Mucosa of rectum (tissue), 2 donors: ENCODE data around the gene XIAP.
"Not testable (repeated sequence)": the region's sequence is repeated elsewhere in the genome, so short reads cannot be mapped to it uniquely, and the experiment has no call there.

Experiments
- H3K27ac ChIP-seq, 2 donors: one replicate each; pipeline ENCODE4 v1.7.0; 2013; ENCODE audit warnings: inconsistent platforms in 2 of 2, low read depth in 2 of 2, low read length in 2 of 2
- H3K27me3 ChIP-seq, 2 donors: one replicate each; pipeline ENCODE4 v1.7.0; 2013; ENCODE audit warnings: low read length in 2 of 2; ENCODE audit not compliant: control insufficient read depth in 2 of 2, insufficient read depth in 2 of 2
- H3K36me3 ChIP-seq, 2 donors: one replicate each; pipeline ENCODE4 v1.7.0; 2013; ENCODE audit warnings: low read length in 2 of 2; ENCODE audit not compliant: control insufficient read depth in 2 of 2, insufficient read depth in 2 of 2
- H3K4me1 ChIP-seq, 2 donors: one replicate each; pipeline ENCODE4 v1.7.0; 2013; ENCODE audit warnings: low read length in 2 of 2, mild to moderate bottlenecking in 1 of 2; ENCODE audit not compliant: control insufficient read depth in 2 of 2, insufficient read depth in 2 of 2
- H3K4me3 ChIP-seq, 2 donors: one replicate each; pipeline ENCODE4 v1.7.0; 2013; ENCODE audit warnings: low read length in 2 of 2
- H3K9ac ChIP-seq, 2 donors: one replicate each; pipeline ENCODE4 v1.7.0; 2013; ENCODE audit warnings: low read length in 2 of 2, low read depth in 1 of 2, mild to moderate bottlenecking in 1 of 2
- H3K9me3 ChIP-seq, 2 donors: one replicate each; pipeline ENCODE4 v1.7.0; 2013; ENCODE audit warnings: low read length in 2 of 2; ENCODE audit not compliant: control insufficient read depth in 2 of 2
- donor health status: healthy.
- donor health status: Normal muscosa, but diverticular disease.

The XIAP gene

DNA sequence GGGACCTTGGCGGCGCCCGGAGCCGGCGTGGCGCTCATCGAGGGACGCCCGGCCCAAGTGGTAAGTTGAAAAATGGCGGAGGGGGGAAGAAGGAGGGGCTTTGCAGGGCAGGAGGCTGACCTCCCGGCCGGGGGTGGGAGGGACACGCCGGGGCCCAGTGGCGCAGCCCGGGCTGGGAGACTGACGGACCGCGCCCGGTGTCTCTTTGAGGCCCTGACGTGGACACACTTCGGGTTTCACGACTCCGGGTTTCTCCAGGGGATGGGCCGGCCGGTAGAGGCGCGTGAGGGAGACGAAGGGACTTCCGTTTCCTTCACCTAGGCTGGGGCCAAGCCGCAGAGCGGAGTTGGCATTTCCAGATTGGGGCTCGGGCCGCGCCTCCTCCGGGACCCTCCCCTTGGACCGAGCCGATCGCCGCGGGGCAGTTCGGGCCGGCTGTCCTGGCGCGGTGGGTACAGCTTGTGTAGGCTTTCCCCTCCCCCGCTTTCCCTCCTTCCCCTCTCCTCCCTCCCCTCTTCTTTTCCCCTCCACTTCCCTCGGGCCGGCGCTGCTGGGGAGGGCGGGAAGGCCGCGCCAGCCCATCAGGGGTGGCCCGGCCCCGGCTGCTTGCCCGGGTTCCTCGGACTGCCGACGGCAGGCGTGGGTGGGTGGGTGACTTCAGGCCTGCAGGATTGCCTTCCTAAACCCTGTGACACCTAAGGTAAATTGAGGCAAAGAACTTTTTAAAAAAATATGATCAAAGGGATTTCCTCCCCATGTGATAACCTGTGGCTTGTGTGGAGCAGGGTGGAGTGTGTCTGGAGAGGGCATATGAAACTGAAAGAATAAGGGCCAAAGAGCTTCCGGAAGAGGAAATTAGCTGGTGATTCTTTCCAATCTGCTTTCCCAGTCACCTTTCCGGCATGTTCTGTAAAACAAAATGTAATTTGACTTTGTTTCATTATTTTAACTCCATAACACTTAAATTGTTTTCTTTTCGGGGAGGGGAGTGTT lies at the start of gene XIAP:
XIAP (plus strand) TSS at position 208 of the 993 bp plus-strand sequence. CDS start 25,610 bp downstream, outside the sequence.
- peaks cover 0 to 2% of the 10 kb centered on the region in 2 donors for H3K4me1 ChIP-seq
- H3K4me3 ChIP-seq, result peak within 1 kb of the TSS; percentile 76 to 83
- H3K27ac ChIP-seq, result peak within 1 kb of the TSS; percentile 96 to 97
- no peaks in the 10 kb centered on the region for H3K9me3 ChIP-seq
- H3K27me3 ChIP-seq, result no peaks in the 10 kb centered on the region
- H3K9ac ChIP-seq, result peak within 1 kb of the TSS; percentile 77 to 87
- no peaks in the 10 kb centered on the region for H3K36me3 ChIP-seq

DNA sequence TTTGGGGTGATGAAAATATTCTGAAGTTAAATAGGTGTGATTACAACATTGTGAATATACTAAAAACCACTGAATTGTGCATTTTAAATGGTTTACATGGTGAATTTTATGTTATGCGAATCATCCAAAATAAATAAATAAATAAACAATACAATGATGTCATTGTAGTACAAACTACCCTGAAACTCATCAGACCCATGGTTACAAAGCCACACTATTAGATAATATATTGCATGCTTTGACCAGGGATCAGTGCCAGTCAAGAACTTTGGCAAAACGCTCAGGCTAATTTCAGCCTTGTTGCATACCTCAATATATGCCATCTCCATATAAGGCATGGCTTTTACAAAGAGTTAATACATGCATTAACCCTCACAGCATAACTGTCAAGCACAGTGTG lies 45.5 kb upstream of the XIAP start:
- Histone ChIP-seq H3K27me3 (no peaks in the 10 kb centered on the region), H3K4me1 (peaks cover 0 to 4% of the 10 kb centered on the region in 2 donors), H3K4me3 (no peak overlapping the region), H3K36me3 (no peaks in the 10 kb centered on the region), H3K9ac (no peak overlapping the region), H3K9me3 (no peaks in the 10 kb centered on the region), H3K27ac (no peak overlapping the region)

DNA sequence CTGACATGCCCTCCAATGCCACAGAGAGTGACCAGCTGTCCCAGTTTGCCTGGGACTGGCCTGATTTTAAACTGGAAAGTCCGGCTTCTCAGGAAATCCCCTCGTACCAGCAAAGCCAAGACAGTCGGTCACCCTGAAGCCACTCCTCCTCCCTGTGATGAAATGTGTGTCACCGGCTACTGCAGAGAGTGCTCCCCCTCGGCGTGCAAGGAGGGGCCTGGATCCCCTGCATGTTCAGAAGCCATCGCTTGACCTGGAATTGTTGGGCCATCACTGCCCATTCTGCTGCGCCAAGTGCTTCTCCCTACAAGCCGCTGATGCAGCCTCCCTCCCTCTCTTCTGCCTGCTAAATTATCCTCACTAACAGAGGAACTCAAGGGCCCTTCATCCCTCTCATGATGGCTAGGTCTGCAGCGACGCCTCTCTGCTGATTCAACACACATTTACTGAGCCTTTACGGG lies 44.9 kb upstream of the XIAP start:
- H3K9ac ChIP-seq, result not testable (repeated sequence)

DNA sequence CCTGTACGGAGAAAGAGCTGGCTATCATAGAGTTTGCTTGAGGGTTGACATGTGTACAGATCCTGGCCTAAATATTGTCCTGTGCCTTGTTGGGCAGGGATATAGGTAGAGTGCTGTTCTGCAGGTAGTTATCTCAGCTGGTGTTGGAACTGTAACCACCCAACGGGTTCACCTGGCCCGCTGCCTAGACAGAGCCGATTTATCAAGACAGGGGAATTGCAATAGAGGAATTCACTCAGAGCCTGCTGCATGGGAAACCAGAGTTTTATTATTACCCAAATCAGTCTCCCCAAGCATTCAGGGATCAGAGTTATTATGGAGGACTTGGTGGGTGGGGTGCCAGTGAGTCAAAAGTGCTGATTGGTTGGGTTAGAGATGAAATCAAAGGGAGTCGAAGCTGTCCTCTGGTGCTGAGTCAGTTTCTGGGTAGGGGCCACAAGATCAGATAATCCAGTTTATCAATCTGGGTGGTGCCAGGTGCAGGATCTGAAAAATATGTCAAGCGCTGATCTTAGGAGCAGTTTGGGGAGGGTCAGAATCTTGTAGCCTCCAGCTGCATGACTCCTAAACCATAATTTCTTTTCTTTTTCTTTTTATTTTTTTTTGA lies 42.5 kb upstream of the XIAP start:
- H3K27me3 ChIP-seq, result no peaks in the 10 kb centered on the region
- H3K9ac ChIP-seq, result no peak overlapping the region
- H3K4me1 ChIP-seq, result no peaks in the 10 kb centered on the region
- H3K9me3 ChIP-seq, result no peaks in the 10 kb centered on the region
- no peaks in the 10 kb centered on the region for H3K36me3 ChIP-seq
- no peak overlapping the region for H3K4me3 ChIP-seq
- H3K27ac ChIP-seq, result no peak overlapping the region

More for the DNA sequence above, 44.9 kb upstream of the XIAP start:
- H3K4me3 ChIP-seq, H3K9me3 ChIP-seq, H3K27ac ChIP-seq, H3K27me3 ChIP-seq, H3K4me1 ChIP-seq, H3K36me3 ChIP-seq: not testable (repeated sequence)

DNA sequence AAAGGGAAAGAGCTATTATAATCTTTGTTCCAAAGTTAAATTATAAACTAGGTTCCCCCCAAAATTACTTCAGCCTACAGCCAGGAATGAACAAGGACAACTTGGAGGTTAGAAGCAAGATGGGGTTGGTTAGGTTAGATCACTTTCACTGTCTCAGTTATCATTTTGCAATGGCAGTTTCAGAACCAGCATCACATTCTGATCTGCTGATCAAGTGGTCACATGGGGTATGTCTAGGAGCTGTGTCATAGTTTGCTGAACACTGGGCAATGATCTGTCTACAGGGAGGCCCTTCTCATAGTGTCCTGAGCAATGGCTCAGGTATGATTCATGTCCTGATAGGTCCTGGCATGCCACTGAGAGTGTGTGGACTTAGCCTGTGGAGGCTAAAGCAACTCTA lies 41.6 kb upstream of the XIAP start:
- no peaks in the 10 kb centered on the region for H3K36me3 ChIP-seq
- H3K27me3 ChIP-seq, result no peaks in the 10 kb centered on the region
- H3K9me3 ChIP-seq, result no peaks in the 10 kb centered on the region
- H3K9ac ChIP-seq, result no peak overlapping the region
- H3K27ac ChIP-seq, result no peak overlapping the region
- no peak overlapping the region for H3K4me3 ChIP-seq
- no peaks in the 10 kb centered on the region for H3K4me1 ChIP-seq

DNA sequence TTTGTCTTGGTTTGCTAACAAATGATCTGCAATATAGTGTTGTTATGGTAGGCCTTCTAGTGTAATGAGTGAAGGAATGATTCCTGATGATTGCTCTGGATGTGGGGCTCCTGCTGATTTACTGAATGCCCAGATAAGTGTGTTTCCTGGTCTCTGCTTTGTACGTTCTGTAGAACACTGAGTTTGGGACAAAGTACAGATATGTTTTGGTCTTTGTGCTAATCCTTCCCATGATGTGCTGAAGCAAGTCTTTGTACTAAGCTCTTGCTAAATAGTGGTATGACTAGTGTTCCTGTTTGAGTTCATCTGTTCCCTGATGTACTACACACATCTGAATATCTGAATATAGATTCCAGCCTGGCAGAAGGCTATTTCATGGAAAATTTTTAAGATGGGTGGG lies 36.9 kb upstream of the XIAP start:
- Histone ChIP-seq H3K27ac (peak overlapping the region; percentile 34 to 74), H3K4me3 (no peak overlapping the region)

DNA sequence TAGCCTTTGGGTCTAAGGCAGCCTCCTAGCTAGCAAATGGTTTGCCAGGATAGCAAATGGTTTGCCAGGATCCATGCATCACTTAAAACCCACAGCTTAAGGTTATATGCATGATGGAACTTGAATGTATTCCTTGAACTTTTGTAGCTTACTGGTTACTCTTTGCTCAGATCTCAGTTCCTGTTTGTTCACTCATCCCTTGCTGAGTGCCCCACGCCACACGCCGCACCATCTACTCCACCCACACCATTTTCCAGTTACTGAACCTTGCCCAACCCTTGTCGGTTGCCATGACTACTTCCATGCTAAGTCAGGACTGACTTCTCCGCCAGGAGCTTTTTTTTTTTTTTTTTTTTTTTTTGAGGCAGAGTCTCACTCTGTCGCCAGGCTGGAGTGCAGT lies 29.5 kb upstream of the XIAP start:
- Histone ChIP-seq H3K27ac (peak overlapping the region; percentile 65 to 78), H3K4me3 (no peak overlapping the region), H3K27me3 (no peaks in the 10 kb centered on the region)

More for the DNA sequence above, 36.9 kb upstream of the XIAP start:
- no peaks in the 10 kb centered on the region for H3K36me3 ChIP-seq
- no peaks in the 10 kb centered on the region for H3K27me3 ChIP-seq
- peaks cover 0 to 6% of the 10 kb centered on the region in 2 donors for H3K4me1 ChIP-seq
- no peak overlapping the region for H3K9ac ChIP-seq
- no peaks in the 10 kb centered on the region for H3K9me3 ChIP-seq

DNA sequence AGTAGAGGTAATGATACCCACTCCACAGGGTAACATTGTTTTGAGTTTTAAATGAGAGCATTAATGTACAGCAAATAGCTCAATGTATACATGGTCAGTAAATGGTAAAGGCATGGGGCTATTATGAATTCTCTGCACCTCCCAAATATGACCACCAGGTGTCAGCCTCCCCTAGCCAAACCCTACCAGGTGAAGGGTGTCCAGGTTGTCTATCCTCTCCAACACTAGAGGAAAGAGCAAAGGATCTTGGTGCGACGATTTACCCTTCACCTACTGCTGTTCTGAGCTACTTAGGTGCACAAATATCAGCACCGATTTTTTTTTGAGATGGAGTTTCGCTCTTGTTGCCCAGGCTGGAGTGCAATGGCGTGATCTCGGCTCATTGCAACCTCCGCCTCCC lies 26.5 kb upstream of the XIAP start:
- Histone ChIP-seq H3K4me1 (peaks cover 2 to 8% of the 10 kb centered on the region in 2 donors), H3K27me3 (no peaks in the 10 kb centered on the region), H3K4me3 (no peak overlapping the region), H3K36me3 (no peaks in the 10 kb centered on the region), H3K9me3 (no peaks in the 10 kb centered on the region), H3K27ac (no peak overlapping the region), H3K9ac (no peak overlapping the region)

More for the DNA sequence above, 29.5 kb upstream of the XIAP start:
- Histone ChIP-seq H3K9me3 (no peaks in the 10 kb centered on the region), H3K36me3 (no peaks in the 10 kb centered on the region), H3K4me1 (peaks cover 2 to 11% of the 10 kb centered on the region in 2 donors), H3K9ac (peak overlapping the region in 1 of 2 donors; percentile 20)

DNA sequence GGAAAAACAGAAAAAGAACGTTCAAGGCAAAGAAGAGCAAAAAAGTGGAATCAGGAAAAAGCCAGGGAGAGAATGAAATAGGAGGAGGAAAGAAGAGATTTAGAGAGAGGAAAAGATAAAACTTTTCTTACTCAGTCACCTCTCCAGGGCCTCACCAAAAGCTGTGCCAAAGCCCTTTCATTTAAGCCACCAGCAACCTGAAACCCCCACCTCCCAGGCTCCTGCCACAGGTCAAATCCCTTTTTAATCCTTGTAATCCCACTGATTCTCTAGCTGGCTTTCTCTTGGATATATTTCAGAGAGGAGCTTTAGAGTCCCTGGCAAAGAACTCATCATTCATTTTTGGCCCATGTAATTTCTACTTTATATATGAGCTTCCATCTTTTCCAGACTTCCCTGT lies 25.7 kb upstream of the XIAP start:
- no peaks in the 10 kb centered on the region for H3K36me3 ChIP-seq
- H3K9ac ChIP-seq, result no peak overlapping the region
- H3K4me1 ChIP-seq, result peaks cover 2 to 8% of the 10 kb centered on the region in 2 donors
- no peak overlapping the region for H3K27ac ChIP-seq
- no peaks in the 10 kb centered on the region for H3K27me3 ChIP-seq
- H3K9me3 ChIP-seq, result no peaks in the 10 kb centered on the region
- H3K4me3 ChIP-seq, result no peak overlapping the region
